NCI-H128 (cell line): ENCODE results near the gene ALCAM.
A peak's percentile ranks its signal among the peaks of the same experiment; 100 is the strongest.

ENCODE experiments used
- DNase-seq: peaks from one replicate; lab custom pipeline; 2025; ENCODE audit not compliant: unreplicated experiment; lab: John Stamatoyannopoulos, UW

ALCAM gene

DNA sequence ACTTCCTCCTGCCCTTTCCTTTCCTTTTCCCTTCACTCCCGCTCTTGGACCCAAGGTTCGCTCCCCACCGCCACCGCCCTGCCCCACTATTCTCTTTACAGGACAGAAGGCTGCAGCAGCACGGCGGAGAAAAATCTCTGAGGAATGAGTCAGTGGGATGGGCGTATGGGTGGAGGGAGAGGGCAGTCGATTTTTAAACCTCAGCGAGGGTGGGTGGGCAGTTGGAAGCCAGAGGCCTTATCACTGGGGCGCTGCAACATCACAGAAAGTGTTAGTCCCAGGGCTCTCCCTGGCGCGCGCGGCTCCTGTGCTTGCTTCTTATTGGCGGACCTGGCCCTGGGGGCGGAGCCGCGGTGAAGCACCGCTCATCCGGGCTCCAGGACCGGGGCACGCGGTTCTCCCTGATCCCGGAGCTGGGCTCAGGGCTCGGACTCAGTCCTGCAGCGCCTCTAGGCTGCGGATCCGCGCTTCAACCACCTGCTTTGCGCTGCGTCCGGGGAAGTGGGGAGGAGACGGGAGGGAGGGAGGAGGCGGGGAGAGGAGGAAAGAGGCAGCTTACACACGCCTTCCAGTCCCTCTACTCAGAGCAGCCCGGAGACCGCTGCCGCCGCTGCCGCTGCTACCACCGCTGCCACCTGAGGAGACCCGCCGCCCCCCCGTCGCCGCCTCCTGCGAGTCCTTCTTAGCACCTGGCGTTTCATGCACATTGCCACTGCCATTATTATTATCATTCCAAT, at the start of gene ALCAM:
ALCAM (plus strand) TSS at position 584 of the 737 bp plus-strand sequence.
- DNase-seq, result peak; percentile 89

DNA sequence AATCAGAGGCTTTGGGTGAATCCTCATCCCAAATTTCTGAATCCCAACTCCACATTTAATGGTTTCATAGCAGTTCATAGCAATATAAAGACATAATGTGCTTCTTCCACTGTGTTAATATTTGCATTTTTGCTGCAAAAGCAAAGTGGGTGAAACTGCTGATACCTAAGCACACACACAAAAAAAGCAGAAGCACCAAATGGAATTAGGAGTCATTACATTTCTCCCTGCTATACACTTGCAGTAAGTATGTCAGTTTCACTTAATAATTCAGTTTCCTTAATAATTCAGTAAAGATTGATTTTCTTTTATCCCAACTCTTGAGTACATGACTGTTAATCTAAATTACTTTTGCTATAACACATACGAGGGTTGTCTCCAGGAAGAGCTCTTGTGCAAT, 48.9 kb upstream of the ALCAM start:
- no peak for DNase-seq

DNA sequence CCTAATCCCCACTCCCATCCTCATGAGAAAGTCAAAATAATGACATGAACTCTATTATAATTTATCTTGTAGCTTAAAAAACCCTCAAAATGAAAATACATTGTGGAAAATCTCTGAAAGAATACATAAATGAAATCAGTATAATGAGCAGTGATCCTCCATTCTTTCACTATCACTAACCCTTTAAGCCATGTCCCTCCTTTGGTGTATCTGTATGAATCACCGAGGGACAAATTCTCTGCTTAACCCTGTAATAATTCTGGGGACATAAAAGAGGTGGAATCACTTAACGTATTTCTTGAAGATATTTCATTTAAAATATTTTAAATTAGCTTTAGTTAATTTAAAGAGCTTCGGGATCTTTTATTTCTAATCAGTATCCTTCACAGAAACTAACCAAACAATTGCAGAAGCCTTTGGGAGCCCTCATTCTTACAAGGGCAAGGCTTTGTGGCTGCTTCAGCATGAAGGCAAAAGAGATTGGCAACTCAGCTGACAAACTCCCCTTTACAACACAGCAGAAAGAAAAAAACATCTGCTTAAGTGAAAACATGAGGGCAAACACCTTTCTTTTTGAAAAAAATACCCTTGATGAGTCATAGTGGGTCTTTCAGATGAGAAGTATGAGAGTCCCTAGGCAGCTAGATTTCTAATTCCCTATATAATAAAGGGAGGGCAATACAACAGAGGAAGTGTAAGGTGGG, 44.0 kb upstream of the ALCAM start:
- no peak for DNase-seq

DNA sequence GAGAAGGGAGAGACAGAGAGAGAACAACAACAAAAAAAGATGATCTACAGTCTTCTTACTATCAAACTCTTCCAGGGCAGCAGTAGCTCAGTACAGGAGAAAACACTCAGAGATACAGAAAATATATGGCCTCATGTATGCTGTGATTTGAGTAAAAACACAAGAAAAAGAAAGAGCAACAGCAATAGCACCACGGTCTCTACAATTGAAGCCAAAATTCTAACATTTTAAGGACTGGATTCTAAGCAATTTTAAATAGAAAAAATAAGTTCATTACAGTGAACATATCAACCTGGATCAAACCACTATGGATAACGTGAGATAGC, 43.5 kb upstream of the ALCAM start:
- DNase-seq, result no peak

GRCh38 chr3:105324951-105325350, 41.8 kb upstream of the ALCAM start:
- DNase-seq, result no peak

DNA sequence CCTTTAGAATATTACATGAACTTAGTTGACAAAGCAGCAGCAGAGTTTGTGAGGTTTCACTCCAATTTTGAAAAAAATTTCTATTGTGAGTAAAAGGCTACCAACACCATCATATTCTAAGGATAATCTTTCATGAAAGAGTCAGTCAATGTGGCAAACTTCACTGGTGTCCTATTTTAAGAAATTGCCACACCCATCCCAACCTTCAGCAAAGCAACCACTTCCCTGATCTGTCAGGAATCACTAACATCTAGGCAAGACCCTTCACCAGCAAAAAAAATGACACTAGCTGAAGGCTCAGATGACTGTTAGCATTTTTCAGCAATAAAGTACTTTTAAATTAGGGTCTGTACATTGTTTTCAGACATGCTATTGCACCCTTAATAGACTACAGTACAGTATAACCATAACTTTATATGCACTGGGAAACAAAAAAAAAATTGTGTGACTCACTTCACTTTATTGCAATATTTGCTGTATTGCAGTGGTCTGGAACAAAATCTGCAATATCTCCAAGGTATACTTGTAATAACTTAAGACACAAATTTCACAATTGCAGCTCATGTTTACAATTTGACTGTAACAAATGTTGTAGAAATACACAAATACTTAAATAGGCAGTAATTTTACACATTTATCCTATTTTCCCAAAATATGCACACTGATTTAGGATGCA, 38.9 kb upstream of the ALCAM start:
- no peak for DNase-seq

GRCh38 chr3:105328338-105328730, 38.4 kb upstream of the ALCAM start:
- DNase-seq, result no peak

- no peak for DNase-seq
Observed at GRCh38 chr3:105332961-105333360, 33.7 kb upstream of the ALCAM start.

DNA sequence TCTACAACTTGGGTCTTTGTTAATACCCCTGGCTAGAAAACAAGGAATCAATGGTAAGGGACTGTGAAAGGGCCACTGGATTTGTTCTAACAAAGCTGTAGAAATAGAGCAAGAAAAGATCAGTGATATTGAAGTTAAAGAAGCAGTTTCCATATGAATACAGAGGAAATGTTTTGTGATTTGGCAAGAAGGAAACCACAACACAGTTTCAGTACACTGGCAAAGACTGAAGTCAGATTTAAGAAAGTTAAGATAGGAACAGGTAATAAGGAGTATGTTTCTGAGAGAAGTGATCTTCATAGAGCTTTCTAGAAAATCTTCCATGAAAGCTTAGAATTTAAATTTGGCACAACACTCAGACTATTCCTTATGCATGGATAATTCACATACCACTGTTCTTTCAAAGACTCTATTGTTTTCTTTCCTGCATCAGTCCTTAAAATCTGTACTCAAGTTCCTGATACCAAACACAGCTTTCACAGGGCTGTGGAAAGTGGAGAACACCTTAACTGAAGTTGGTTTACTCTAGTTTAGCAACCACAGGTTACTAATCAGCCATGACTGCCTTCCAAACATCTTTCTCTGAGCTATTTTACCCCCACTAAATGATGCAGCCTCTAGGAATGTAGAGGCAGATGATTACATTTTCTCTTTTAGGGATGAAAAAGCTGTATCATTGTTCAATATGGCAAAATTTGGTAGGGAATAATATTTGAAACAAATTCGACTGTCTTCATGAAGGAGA, 32.4 kb upstream of the ALCAM start:
- no peak for DNase-seq

DNA sequence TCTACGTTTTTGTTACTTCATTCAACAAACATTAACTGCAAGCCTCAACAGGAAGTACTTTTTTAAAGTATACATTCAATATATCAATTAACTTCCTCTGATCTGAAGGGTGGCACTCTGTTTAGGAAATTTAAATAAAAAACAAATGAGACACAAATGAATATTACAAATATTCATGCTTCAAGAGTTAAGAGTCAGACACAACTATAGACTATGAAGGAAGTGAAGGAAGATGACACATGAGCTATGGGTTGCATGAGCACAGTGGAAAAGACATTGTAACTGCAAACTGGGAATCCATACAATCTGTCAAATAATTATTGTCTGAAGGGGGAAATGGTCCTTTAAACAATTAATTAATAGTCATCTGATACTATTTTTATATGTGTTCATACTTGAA, 26.8 kb upstream of the ALCAM start:
- DNase-seq, result no peak

GRCh38 chr3:105343991-105344390, 22.7 kb upstream of the ALCAM start:
- no peak for DNase-seq

DNA sequence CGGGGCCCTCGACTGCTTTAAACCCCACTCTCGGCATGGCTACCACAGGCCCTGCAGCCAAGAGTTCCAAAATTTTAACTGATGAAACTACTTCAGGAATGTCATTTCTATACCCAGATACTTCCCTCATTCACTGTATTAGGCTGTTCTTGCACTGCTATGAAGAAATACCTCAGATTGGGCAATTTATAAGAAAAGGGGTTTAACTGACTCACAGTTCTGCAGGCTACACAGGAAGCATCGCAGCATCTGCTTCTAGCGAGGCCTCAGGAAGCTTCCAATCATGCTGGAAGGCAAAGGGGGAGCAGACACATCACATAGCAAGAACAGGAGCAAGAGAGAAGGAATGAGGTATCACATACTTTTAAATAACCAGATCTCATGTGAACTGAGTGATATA, 21.6 kb upstream of the ALCAM start:
- no peak for DNase-seq

- no peak for DNase-seq
Observed at GRCh38 chr3:105347625-105348302, 18.9 kb upstream of the ALCAM start.

DNA sequence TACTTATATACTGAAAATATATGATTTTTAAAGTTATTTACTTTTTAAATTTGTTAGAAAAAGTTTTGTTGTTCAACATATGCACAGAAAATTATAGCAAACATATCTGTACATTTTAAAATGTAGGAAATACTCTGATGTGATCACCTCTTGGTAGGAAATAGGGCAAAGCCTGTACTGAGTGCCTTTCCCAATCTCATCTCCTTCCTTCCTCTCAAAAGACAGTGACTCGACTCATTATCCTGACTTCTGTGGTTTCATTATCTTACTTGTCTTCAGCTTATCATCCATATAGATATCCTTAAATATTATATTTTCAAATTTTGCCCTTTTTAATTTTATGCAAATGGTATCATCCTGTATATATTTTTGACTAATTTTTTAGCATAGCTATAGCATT, 18.4 kb upstream of the ALCAM start:
- DNase-seq, result no peak

GRCh38 chr3:105349684-105350387, 16.9 kb upstream of the ALCAM start:
- no peak for DNase-seq

GRCh38 chr3:105351821-105352220, 14.9 kb upstream of the ALCAM start:
- no peak for DNase-seq

DNA sequence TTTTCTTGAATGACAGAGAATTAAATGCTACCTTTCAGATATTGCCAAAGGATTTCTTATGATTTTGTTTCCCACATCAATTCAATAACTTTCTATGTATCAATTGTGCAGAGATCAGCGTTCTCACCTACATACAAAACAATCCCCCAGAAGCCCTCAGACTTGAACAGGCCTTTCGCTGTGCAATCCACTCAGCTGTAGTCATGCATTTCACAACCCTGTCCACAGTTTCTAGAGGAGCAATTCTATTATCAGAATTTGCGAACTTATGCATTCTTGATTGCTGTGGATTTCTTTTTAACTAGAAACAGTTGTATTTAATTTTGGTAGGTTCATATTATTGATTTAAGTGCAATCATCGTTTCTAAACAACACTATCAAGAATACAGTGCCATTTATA, 13.7 kb upstream of the ALCAM start:
- no peak for DNase-seq

GRCh38 chr3:105353485-105354161, 13.1 kb upstream of the ALCAM start:
- DNase-seq, result no peak

DNA sequence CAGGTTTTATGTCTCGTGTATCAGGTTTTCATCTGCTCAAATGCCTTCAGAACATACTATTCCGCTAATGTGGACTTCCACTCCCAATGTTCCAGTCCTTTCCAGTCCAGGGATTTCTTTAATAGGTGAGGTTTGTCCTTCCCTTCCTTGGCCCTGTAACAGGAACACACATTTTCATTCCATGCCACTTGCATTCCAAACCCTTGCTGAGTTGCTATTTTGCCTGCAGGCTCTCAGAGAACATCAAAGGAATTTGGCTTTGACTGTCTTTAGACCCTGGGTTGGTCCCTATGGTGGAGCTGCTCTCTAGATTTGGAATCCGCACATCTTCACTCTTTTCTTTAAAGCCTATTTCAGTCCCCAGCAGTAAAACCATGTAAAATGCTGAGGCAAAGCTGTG, 12.3 kb upstream of the ALCAM start:
- DNase-seq, result no peak
